ENCODE results near the gene SLC24A4. TPM values are rescaled to one million over a fixed set of nuclear protein-coding genes. Genes with fewer than 3 reads are reported as not detected.
A peak's percentile ranks its signal among the peaks of the same experiment; 100 is the strongest.

The SLC24A4 gene
- total RNA-seq, 2 experiments from 2014 or later: not detected

DNA sequence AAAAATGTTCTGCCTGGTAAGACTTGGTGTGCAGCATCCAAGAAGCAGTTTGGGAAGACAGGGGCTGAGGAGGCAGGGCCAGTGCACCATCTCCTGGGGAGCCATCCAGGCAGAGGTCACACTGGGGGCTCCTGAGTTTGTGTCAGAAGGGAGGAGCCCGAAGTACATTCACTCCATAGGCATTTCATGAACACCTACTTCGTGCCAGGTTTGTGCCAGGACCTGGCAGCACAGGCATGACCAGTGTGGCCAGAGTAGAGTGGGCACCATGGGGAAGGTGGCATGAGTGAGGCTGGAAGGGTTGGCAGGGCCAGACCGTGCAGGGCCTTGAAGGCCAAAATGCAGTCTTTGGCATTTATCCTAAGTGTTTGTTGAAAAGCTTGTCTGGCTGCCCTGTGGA is 104.1 kb downstream of the SLC24A4 start:
- Mint-ChIP-seq H3K4me1 (peaks cover 14% of the 10 kb centered on the region), H3K27me3 (no peaks in the 10 kb centered on the region), H3K4me3 (no peak overlapping the region), H3K27ac (no peak overlapping the region), H3K36me3 (no peaks in the 10 kb centered on the region), H3K9me3 (no peaks in the 10 kb centered on the region)
- ATAC-seq (ENCODE audit: low read depth): no peak
- no peak for DNase-seq
- POLR2A ChIA-PET: no interaction called here

- peaks cover 1% of the 10 kb centered on the region for H3K9me3 Mint-ChIP-seq
- peak overlapping the region; percentile 56 for H3K27ac Mint-ChIP-seq
- no peaks in the 10 kb centered on the region for H3K36me3 Mint-ChIP-seq
- no peak for ATAC-seq (ENCODE audit: low read depth)
- POLR2A ChIA-PET: no interaction called here
- DNase-seq: no peak
- no peak overlapping the region for H3K4me3 Mint-ChIP-seq
- H3K27me3 Mint-ChIP-seq: no peaks in the 10 kb centered on the region
- peaks cover 13% of the 10 kb centered on the region for H3K4me1 Mint-ChIP-seq
Measured at GRCh38 chr14:92430686-92431085, 107.7 kb downstream of the SLC24A4 start.

GRCh38 chr14:92431199-92431725 is 108.3 kb downstream of the SLC24A4 start:
- no peak for DNase-seq
- Mint-ChIP-seq H3K27me3 (no peaks in the 10 kb centered on the region), H3K4me3 (no peak overlapping the region), H3K9me3 (peaks cover 1% of the 10 kb centered on the region), H3K36me3 (no peaks in the 10 kb centered on the region), H3K27ac (peak overlapping the region; percentile 56), H3K4me1 (peaks cover 7% of the 10 kb centered on the region)
- POLR2A ChIA-PET: no interaction called here
- ATAC-seq (ENCODE audit: low read depth): no peak

GRCh38 chr14:92433407-92433806 is 110.4 kb downstream of the SLC24A4 start:
- POLR2A ChIA-PET: no interaction called here
- ATAC-seq (ENCODE audit: low read depth) (no peak), DNase-seq (no peak)
- no peak overlapping the region for H3K4me3 Mint-ChIP-seq
- no peak overlapping the region for H3K27ac Mint-ChIP-seq
- H3K27me3 Mint-ChIP-seq: peaks cover 2% of the 10 kb centered on the region
- peaks cover 6% of the 10 kb centered on the region for H3K4me1 Mint-ChIP-seq
- peaks cover 3% of the 10 kb centered on the region for H3K9me3 Mint-ChIP-seq
- H3K36me3 Mint-ChIP-seq: no peaks in the 10 kb centered on the region

DNA sequence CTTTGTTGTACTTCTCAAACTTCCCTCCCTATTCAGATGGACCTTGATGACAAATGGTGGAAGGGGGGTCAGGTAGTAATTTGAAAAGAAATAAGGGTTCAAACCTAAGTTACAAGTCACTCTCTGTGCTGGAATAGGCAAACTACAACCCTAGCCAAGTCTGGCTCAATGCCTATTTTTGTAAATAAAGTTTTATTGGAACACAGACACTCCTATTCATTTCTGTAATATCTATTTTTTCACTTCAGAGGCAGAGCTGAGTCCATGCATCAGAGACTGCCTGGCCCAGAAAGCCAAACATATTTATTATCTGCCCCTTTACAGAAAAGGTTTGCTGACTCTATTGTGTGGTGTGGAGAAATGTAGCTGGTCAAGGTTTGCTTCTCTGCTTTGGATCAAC is 112.2 kb downstream of the SLC24A4 start:
- DNase-seq (no peak), ATAC-seq (ENCODE audit: low read depth) (no peak)
- Mint-ChIP-seq H3K27ac (no peak overlapping the region), H3K4me3 (no peak overlapping the region), H3K9me3 (peaks cover 3% of the 10 kb centered on the region), H3K4me1 (peaks cover 5% of the 10 kb centered on the region), H3K36me3 (no peaks in the 10 kb centered on the region), H3K27me3 (peaks cover 2% of the 10 kb centered on the region)
- POLR2A ChIA-PET: no interaction called here

DNA sequence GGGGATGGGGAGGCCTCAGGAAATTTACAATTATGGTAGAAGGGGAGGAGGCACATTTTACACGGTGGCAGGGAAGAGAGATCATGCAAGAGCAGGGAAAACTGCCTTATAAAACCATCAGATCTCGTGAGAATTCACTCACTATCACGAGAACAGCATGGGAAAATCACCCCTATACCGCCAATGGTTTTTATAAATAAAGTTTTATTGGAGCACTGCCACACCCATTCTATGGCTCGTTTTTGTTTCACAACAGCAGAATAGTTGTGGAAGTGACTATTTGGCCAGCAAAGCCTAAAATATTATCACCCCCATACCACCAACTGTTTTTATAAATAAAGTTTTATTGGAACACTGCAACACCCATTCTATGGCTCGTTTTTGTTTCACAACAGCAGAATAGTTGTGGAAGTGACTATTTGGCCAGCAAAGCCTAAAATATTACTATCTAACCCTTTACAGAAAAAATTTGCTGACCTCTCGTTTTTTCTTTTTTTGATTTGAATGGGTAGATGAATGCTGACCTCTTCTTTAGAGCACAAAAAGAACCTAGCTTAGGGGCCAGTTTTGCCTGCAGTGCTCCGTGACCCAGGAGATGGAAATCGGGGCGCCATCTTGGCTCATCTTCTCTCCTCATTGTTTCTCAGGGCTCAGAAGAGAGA is 113.3 kb downstream of the SLC24A4 start:
- DNase-seq (no peak), ATAC-seq (ENCODE audit: low read depth) (no peak)
- Mint-ChIP-seq H3K36me3 (no peaks in the 10 kb centered on the region), H3K9me3 (peaks cover 3% of the 10 kb centered on the region), H3K4me1 (peaks cover 5% of the 10 kb centered on the region), H3K4me3 (no peak overlapping the region), H3K27ac (no peak overlapping the region), H3K27me3 (peaks cover 4% of the 10 kb centered on the region)
- POLR2A ChIA-PET: no interaction called here

DNA sequence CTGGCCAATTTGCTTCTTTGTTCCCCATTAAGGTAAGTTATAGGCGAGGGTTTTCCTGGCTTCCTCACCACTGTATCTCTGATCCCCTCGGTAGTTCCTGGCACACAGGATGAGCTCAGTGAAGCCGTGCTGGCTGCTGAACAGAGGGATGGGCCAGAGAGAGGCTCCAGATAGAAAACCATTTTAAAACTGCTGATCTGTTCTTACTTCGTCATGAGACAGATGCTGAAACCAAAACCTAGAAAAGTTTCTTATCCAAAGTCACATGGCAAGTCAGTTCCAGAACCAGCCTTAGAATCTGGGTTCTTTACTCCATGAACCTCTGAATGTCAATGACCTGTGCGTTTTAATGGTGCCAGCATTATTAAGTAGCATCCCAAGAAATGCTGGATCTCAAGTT is 114.3 kb downstream of the SLC24A4 start:
- no peak overlapping the region for H3K27ac Mint-ChIP-seq
- ATAC-seq (ENCODE audit: low read depth): no peak

GRCh38 chr14:92437729-92438285 is 114.8 kb downstream of the SLC24A4 start:
- Mint-ChIP-seq H3K27me3 (peaks cover 4% of the 10 kb centered on the region), H3K27ac (no peak overlapping the region), H3K36me3 (no peaks in the 10 kb centered on the region), H3K4me3 (no peak overlapping the region), H3K4me1 (peaks cover 8% of the 10 kb centered on the region), H3K9me3 (peaks cover 3% of the 10 kb centered on the region)
- ATAC-seq (ENCODE audit: low read depth): no peak
- DNase-seq: no peak
- POLR2A ChIA-PET: no interaction called here

More for the DNA sequence above, 114.3 kb downstream of the SLC24A4 start:
- H3K36me3 Mint-ChIP-seq: no peaks in the 10 kb centered on the region
- peaks cover 8% of the 10 kb centered on the region for H3K4me1 Mint-ChIP-seq
- peaks cover 3% of the 10 kb centered on the region for H3K9me3 Mint-ChIP-seq
- H3K4me3 Mint-ChIP-seq: no peak overlapping the region
- POLR2A ChIA-PET: no interaction called here
- peaks cover 4% of the 10 kb centered on the region for H3K27me3 Mint-ChIP-seq
- no peak for DNase-seq

- Mint-ChIP-seq H3K36me3 (no peaks in the 10 kb centered on the region), H3K4me1 (peaks cover 8% of the 10 kb centered on the region), H3K27ac (no peak overlapping the region), H3K9me3 (peaks cover 2% of the 10 kb centered on the region), H3K27me3 (peaks cover 4% of the 10 kb centered on the region), H3K4me3 (no peak overlapping the region)
- ATAC-seq (ENCODE audit: low read depth): no peak
- POLR2A ChIA-PET: no interaction called here
- no peak for DNase-seq
Measured at GRCh38 chr14:92439537-92440344, 116.8 kb downstream of the SLC24A4 start.

GRCh38 chr14:92440345-92441003 is 117.5 kb downstream of the SLC24A4 start:
- Mint-ChIP-seq H3K9me3 (peaks cover 2% of the 10 kb centered on the region), H3K27ac (peak overlapping the region; percentile 68), H3K27me3 (peaks cover 4% of the 10 kb centered on the region), H3K4me1 (peaks cover 8% of the 10 kb centered on the region), H3K36me3 (no peaks in the 10 kb centered on the region), H3K4me3 (no peak overlapping the region)
- POLR2A ChIA-PET: no interaction called here
- ATAC-seq (ENCODE audit: low read depth): no peak
- no peak for DNase-seq

DNA sequence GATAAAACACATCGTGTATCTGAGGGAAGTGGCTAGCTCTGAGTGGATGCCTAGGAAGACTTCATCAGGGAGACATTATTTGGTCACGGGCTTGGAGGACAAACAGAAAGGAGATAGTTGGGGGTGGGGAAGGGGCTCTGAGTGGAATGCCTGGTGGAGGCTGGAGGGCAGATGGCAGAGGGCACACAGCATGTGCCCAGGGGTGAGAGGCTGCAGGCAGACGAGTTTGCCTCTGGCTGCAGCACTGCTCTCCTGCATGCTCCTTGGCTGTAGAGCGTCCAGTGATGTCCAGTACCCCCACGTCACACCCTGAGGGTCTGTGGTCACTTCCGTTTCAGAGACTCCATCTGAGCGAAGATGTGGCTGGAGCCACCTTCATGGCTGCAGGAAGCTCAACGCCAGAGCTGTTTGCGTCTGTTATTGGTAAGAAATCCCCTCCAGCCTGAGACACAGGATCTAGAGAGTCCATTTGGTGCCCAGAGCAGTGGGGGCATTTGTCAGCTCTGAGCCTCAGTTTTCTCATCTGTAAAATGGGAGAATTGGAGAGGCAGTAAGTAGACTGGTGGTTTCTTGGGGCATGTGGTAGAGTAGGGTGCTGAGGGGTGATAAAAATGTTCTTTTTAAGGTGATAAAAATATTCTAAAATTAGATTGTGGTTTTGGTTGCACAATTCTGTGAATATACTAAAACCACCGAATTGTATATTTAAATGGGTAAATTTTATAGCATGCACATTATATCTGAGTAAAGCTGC is 119.0 kb downstream of the SLC24A4 start:
- peaks cover 10% of the 10 kb centered on the region for H3K4me1 Mint-ChIP-seq
- H3K4me3 Mint-ChIP-seq: no peak overlapping the region
- no peak for DNase-seq
- no peak overlapping the region for H3K27ac Mint-ChIP-seq
- no peak for ATAC-seq (ENCODE audit: low read depth)
- peaks cover 2% of the 10 kb centered on the region for H3K9me3 Mint-ChIP-seq
- H3K36me3 Mint-ChIP-seq: no peaks in the 10 kb centered on the region
- POLR2A ChIA-PET: no interaction called here
- H3K27me3 Mint-ChIP-seq: peaks cover 4% of the 10 kb centered on the region

DNA sequence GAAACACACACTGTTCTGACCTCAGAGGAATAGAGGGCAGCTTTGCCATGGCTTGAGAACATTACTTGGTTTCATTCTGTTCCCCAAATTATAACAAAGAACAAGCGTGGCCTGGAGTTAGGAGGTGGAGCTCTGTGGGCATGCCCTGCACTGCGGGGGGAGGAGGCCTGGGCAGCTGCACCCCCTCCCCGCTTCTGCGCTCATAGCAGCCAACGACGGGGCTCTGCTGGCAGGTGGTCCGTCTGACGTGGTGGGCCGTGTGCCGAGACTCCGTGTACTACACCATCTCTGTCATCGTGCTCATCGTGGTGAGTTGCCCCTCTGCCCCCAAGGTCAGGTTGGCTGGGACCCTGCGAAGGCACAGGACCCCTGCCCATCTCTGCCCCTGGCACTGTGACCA is 120.2 kb downstream of the SLC24A4 start:
- DNase-seq (no peak), ATAC-seq (ENCODE audit: low read depth) (no peak)
- H3K27ac Mint-ChIP-seq: no peak overlapping the region
- no peak overlapping the region for H3K4me3 Mint-ChIP-seq
- peaks cover 7% of the 10 kb centered on the region for H3K4me1 Mint-ChIP-seq
- no peaks in the 10 kb centered on the region for H3K36me3 Mint-ChIP-seq
- H3K27me3 Mint-ChIP-seq: peaks cover 4% of the 10 kb centered on the region
- H3K9me3 Mint-ChIP-seq: no peaks in the 10 kb centered on the region
- POLR2A ChIA-PET: no interaction called here

DNA sequence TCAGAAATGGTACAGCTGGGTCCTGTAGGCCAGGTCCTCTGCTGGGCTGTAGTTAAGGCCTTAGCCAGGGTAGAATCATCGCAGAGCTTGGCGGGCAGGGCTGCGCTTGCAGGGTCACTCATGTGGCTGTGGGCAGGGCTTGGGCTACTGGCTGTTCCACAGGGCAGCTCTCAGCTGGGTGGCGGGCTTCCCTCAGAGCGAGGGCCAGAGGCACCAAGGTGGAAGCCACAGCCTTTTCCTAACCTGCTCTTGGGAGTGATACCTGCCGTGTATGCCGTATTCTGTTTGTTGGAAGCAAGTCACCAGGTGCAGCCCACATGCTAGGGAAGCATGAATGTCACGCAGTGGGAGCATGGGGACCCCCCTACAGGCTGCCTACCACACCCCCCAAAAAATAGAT is 120.8 kb downstream of the SLC24A4 start:
- H3K4me3 Mint-ChIP-seq: no peak overlapping the region
- H3K27me3 Mint-ChIP-seq: peaks cover 3% of the 10 kb centered on the region
- H3K27ac Mint-ChIP-seq: no peak overlapping the region
- DNase-seq (no peak), ATAC-seq (ENCODE audit: low read depth) (no peak)
- H3K4me1 Mint-ChIP-seq: peaks cover 7% of the 10 kb centered on the region
- H3K9me3 Mint-ChIP-seq: no peaks in the 10 kb centered on the region
- POLR2A ChIA-PET: no interaction called here
- no peaks in the 10 kb centered on the region for H3K36me3 Mint-ChIP-seq
